Panc1 (cell line): ENCODE measurements around the gene SEC31B.

Source experiments
- CTCF ChIP-seq: fragments of 450-650 bp; IDR thresholded peaks from 2 replicates; pipeline ENCODE4 v1.5.1; 2017; ENCODE audit warnings: mild to moderate bottlenecking
- POLR2AphosphoS5 ChIP-seq: IDR thresholded peaks from 2 replicates; pipeline ENCODE4 v1.6.1; 2012; ENCODE audit warnings: mild to moderate bottlenecking, low read depth, low read length, moderate library complexity
- REST ChIP-seq, 2 experiments: IDR thresholded peaks; 2 replicates each; pipeline ENCODE4 v1.6.1; 2011 to 2012; ENCODE audit warnings: low read depth in 2 of 2, control low read depth in 1 of 2, low read length in 1 of 2, mild to moderate bottlenecking in 1 of 2, moderate library complexity in 1 of 2; ENCODE audit not compliant: insufficient read depth in 1 of 2
- SIN3A ChIP-seq: IDR thresholded peaks from 2 replicates; pipeline ENCODE4 v1.6.1; 2012; ENCODE audit warnings: low read depth, mild to moderate bottlenecking, low read length, moderate library complexity, borderline replicate concordance; ENCODE audit not compliant: insufficient read depth
- TCF7L2 ChIP-seq: IDR thresholded peaks from 2 replicates; pipeline ENCODE4 v1.6.1; 2011; ENCODE audit warnings: mild to moderate bottlenecking, low read depth, low read length, inconsistent platforms

- TF ChIP-seq CTCF: no peak
- no peak for TF ChIP-seq SIN3A
- TF ChIP-seq POLR2AphosphoS5: no peak
- TF ChIP-seq TCF7L2: no peak
- no peak for TF ChIP-seq REST (IDR thresholded peaks at IDR 0.05; ENCODE audit: insufficient read depth in 1 of 2, low read depth in 2 of 2, low read length in 1 of 2)
Observed at GRCh38 chr10:100446130-100446761, 73.4 kb downstream of the SEC31B start.
